Activated B cell treated with CpG ODN at 0.5 μM for 24 hours (primary cell): ENCODE measurements around the gene NOL3. TPM values are rescaled to one million over a fixed set of nuclear protein-coding genes. Genes with fewer than 3 reads are reported as not detected.
"Not testable (repeated sequence)": the region's sequence is repeated elsewhere in the genome, so short reads cannot be mapped to it uniquely, and the experiment has no call there.

Experiments used
- ATAC-seq: fragments of 200-7000 bp; cut with Tn5 transposase; one replicate; pipeline ENCODE4 v1.10.0; 2021; ENCODE audit warnings: low read depth, mild to moderate bottlenecking, moderate library complexity
- CTCF ChIA-PET: fragments of 350-600 bp; sonication (Branson Sonifier 250); formaldehyde crosslinking; loops from one replicate; lab custom pipeline; 2021; ENCODE audit warnings: antibody characterized with exemption; lab: Charles Lee
- POLR2A ChIA-PET: fragments of 350-600 bp; sonication (Branson Sonifier 250); formaldehyde crosslinking; loops from one replicate; lab custom pipeline; 2021; ENCODE audit warnings: antibody characterized with exemption; lab: Charles Lee
- DNase-seq: peaks from one replicate; pipeline ENCODE4 v3.0.0; 2022
- H3K27ac Mint-ChIP-seq: one replicate; pipeline ENCODE4 v1.8.0; 2020; ENCODE audit warnings: mixed read lengths
- H3K27me3 Mint-ChIP-seq: one replicate; pipeline ENCODE4 v1.8.0; 2021; ENCODE audit warnings: mixed read lengths
- H3K36me3 Mint-ChIP-seq: one replicate; pipeline ENCODE4 v1.8.0; 2021; ENCODE audit warnings: low read depth, mixed read lengths
- H3K4me1 Mint-ChIP-seq: one replicate; pipeline ENCODE4 v1.8.0; 2021; ENCODE audit warnings: mixed read lengths
- H3K4me3 Mint-ChIP-seq: one replicate; pipeline ENCODE4 v1.8.0; 2020; ENCODE audit warnings: mild to moderate bottlenecking, mixed read lengths
- H3K9me3 Mint-ChIP-seq: one replicate; pipeline ENCODE4 v1.8.0; 2020; ENCODE audit warnings: mixed read lengths
- intact Hi-C: fragments of 100-400 bp; cut with micrococcal nuclease; formaldehyde crosslinking; loops from one replicate; pipeline ENCODE4 v1.15.1; 2024
- total RNA-seq: library from RNA; stranded (reverse); gene quantifications from 2 replicates; pipeline ENCODE4 v1.2.3, GENCODE V29; 2022
- TF ChIP-seq, protein P1 (sequence below): fragments of 200-600 bp; IDR thresholded peaks from one replicate; pipeline ENCODE4 v1.8.0; 2022; ENCODE audit warnings: antibody characterized with exemption, mild to moderate bottlenecking

NOL3 gene
- 0.64 and 0.91 TPM in 2 replicates for total RNA-seq

DNA sequence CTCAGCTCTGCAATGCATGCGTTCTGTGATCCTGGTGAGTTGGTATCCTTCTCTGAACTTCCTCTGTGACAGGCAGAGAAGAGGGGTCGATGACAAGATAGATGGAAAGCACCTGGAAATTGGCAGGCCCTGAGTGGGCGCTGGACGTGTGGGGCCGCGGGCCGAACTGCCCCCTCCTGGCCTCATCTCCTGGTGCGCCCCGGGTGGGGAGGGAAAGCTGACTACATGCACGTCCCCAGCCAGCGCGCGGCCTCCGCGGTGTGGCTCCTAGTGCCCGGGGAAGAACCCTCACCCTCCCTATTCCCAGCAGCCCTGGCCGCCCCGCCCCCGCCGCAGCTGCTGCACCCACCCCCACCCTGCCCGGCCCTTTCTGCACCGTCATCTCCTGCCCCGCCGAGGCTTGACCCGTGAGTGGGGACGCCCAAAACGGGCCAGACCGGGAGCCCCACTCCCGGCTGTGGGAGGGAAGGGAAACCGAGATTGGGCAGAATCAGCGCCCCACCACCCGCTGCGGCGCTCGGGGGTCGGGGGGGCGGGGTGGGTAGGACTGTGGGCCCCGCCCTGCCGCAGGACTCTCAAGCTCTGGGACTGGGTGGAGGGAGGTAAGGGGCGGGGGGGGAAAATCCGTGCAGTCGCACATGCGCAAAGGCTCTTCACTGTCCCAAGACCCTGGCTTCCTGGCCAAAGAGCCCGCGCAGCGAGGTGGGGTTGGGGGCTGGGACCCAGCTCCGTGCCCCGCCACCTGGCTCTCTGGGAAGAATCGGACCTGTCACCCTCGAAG lies at the start of gene NOL3:
Gene NOL3, plus strand, starts transcription at position 371 of the 781 bp plus-strand sequence.
- ChIA-PET CTCF (interaction anchor here (1.0 to 2.9 kb wide), 2 partner anchors 14 to 15 kb away, joined by 3 to 9 read pairs; no protein-coding TSS in a partner anchor), POLR2A (interaction anchor here (0.6 to 1.4 kb wide), 2 partner anchors 10 to 16 kb away, joined by 3 to 4 read pairs; no protein-coding TSS in a partner anchor)
- TF ChIP-seq, protein P1, sequence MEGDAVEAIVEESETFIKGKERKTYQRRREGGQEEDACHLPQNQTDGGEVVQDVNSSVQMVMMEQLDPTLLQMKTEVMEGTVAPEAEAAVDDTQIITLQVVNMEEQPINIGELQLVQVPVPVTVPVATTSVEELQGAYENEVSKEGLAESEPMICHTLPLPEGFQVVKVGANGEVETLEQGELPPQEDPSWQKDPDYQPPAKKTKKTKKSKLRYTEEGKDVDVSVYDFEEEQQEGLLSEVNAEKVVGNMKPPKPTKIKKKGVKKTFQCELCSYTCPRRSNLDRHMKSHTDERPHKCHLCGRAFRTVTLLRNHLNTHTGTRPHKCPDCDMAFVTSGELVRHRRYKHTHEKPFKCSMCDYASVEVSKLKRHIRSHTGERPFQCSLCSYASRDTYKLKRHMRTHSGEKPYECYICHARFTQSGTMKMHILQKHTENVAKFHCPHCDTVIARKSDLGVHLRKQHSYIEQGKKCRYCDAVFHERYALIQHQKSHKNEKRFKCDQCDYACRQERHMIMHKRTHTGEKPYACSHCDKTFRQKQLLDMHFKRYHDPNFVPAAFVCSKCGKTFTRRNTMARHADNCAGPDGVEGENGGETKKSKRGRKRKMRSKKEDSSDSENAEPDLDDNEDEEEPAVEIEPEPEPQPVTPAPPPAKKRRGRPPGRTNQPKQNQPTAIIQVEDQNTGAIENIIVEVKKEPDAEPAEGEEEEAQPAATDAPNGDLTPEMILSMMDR: no peak
- Mint-ChIP-seq H3K27me3 (peaks cover 64% of the 10 kb centered on the region), H3K9me3 (no peaks in the 10 kb centered on the region), H3K27ac (no peak within 1 kb of the TSS), H3K4me1 (peaks cover 27% of the 10 kb centered on the region), H3K36me3 (no peaks in the 10 kb centered on the region), H3K4me3 (peak within 1 kb of the TSS; percentile 70)
- intact Hi-C loops: no loop called here
- no peak for DNase-seq
- ATAC-seq: peak; percentile 29

DNA sequence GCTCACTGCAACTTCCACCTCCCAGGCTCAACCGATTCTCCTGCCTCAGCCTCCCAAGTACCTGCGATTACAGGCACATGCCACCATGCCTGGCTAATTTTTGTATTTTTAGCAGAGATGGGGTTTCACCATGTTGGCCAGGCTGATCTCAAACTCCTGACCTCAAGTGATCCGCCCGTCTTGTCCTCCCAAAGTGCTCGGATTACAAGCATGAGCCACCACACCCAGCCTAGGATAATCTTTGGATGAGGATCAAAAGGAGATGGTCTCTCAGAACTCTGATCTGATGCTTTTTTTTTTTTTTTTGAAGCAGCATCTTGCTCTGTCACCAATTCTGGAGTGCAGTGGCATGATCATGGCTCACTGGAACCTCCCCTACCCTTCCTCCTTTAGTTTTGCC lies 47.5 kb upstream of the NOL3 start:
- H3K9me3 Mint-ChIP-seq, H3K4me3 Mint-ChIP-seq, H3K27me3 Mint-ChIP-seq, DNase-seq, CTCF ChIA-PET, H3K27ac Mint-ChIP-seq, ATAC-seq, POLR2A ChIA-PET, H3K4me1 Mint-ChIP-seq, intact Hi-C loops: not testable (repeated sequence)
- peaks cover 62% of the 10 kb centered on the region for H3K36me3 Mint-ChIP-seq

DNA sequence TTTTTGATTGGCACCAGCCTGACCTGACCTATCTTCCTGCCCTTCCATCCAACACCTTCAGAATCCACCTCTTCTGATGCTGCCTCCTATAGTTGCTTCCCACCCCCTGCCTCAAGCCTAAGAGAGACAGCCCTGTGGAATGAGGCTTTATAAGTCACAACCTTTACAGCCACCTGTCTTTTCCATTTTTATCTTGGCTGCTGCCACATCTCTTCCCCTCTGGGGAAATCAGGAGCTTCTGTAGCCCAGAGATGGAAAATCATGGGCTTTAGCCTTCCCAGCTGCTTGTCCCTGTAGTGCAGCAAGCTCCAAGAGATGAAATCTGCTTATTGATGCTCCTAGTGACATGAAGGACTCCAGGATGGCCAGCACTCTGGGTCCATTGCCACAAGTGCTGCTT lies 41.9 kb upstream of the NOL3 start:
- CTCF ChIA-PET: no interaction called here
- intact Hi-C loops: no loop called here
- TF ChIP-seq, protein P1: no peak
- POLR2A ChIA-PET: no interaction called here
- no peak for DNase-seq
- H3K27me3 Mint-ChIP-seq: no peaks in the 10 kb centered on the region
- no peak overlapping the region for H3K4me3 Mint-ChIP-seq
- H3K9me3 Mint-ChIP-seq: no peaks in the 10 kb centered on the region
- no peak for ATAC-seq
- no peak overlapping the region for H3K27ac Mint-ChIP-seq
- H3K4me1 Mint-ChIP-seq: no peaks in the 10 kb centered on the region
- H3K36me3 Mint-ChIP-seq: peaks cover 62% of the 10 kb centered on the region

DNA sequence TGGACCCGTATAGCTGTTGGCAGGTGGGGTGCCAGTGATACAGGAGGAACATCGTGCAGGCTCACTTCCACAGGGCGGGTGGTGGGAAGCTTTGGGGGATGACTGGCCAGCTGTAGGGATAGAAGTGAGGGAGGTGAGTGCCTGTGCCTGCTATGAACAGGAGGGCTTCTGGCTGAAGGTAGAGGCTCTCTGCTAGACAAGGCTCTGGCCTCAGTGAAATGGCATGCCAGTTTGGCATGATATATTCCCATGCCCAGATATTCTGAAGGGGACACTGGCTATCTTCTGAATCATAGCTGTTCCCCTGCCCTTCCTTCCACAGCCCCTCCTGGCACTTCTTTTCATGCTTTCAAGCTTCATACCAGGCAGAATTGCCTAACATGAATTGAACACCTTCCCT lies 41.5 kb upstream of the NOL3 start:
- H3K27ac Mint-ChIP-seq: no peak overlapping the region
- no peak for DNase-seq
- ChIA-PET CTCF (no interaction called here), POLR2A (no interaction called here)
- H3K27me3 Mint-ChIP-seq: no peaks in the 10 kb centered on the region
- intact Hi-C loops: no loop called here
- H3K4me1 Mint-ChIP-seq: no peaks in the 10 kb centered on the region
- H3K9me3 Mint-ChIP-seq: no peaks in the 10 kb centered on the region
- no peak for ATAC-seq
- H3K4me3 Mint-ChIP-seq: no peak overlapping the region
- peaks cover 60% of the 10 kb centered on the region for H3K36me3 Mint-ChIP-seq
- TF ChIP-seq, protein P1: no peak

DNA sequence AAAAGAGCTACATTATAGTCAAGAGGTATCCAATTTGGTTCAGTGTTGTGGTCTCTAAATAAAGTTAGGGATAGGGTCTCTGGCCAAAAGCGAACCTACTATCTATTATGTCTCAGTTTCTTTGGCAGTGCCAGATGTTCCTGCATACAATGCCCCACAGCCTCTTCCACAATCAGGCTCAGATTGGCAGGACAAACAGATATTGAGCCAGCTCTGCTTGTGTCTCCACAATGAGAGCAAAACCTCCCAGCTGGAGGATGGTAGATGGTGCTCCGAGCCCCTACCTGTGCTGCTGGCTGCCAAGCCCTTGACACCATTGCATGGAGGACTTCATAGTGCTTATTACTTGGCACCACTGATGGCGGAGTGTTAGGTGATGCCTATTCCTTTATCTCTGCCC lies 40.9 kb upstream of the NOL3 start:
- ChIA-PET POLR2A (no interaction called here), CTCF (no interaction called here)
- intact Hi-C loops: no loop called here
- TF ChIP-seq, protein P1: no peak
- peaks cover 60% of the 10 kb centered on the region for H3K36me3 Mint-ChIP-seq
- H3K4me3 Mint-ChIP-seq: no peak overlapping the region
- no peaks in the 10 kb centered on the region for H3K4me1 Mint-ChIP-seq
- ATAC-seq: no peak
- no peak for DNase-seq
- no peaks in the 10 kb centered on the region for H3K27me3 Mint-ChIP-seq
- no peaks in the 10 kb centered on the region for H3K9me3 Mint-ChIP-seq
- no peak overlapping the region for H3K27ac Mint-ChIP-seq
